Measurements from ENCODE around the gene ANKH.
A peak's percentile ranks its signal among the peaks of the same experiment; 100 is the strongest.

The ANKH gene

DNA sequence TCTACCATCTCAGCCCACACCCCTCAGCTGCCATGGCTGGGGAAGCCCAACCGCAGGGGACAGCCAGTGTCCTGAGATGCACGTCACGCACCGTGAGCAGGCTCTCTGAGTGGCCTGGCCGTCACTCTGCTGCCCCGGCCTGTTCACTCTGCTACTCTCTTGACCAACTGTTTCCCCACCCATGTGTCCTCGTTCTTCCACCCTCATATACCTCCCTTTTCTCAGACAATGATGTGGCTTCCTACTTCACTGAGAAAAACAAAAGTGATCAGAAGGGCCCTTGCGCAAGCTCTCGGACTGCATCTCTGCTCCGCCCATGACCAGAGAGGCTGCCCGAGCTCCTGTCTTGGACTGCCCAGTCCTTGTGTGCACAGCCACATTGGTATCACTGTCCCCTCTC lies 159.4 kb downstream of the ANKH start:
- H3K4me3 ChIP-seq (replicated peaks in 1 of 2; ENCODE audit: low read depth in 2 of 2, low read length in 2 of 2) = no peak overlapping the region
- TF ChIP-seq CTCF (IDR thresholded peaks at IDR 0.05; ENCODE audit: low read depth, low read length) = no peak
- no peak for DNase-seq (ENCODE audit: low read depth in 2 of 2)

DNA sequence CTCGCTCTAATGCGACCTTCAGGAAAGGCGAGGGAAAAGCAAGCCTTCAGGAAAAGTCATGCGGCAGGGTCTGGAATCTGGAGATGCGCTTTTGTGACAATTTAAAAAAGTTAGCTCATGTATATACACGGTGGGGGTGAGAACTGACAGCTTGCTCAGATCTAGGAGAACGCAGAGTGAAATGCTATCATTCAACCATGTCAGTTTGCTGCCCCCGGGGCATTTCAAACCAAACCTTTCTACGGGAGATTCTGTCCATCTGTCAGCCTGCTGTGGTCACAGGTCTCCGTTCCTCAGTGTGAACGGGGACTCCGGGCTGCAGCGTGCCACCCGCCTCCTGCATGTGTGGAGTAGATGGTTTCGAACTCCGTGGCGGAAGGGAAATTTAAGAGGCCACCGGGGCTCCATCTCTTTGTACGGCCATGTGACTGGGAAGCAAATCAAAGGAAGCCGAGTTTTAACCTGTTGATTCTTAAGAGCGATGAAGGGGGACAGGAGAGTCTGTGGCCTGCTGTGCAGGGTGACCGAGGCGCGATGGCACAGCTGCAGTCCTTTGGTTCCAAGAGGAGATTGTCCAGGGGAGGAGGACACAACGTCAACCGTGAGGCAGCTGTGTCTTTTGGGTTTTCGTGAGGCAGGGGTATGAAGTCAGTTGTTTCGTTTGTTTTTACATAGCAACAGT lies 161.1 kb downstream of the ANKH start:
- no peak for TF ChIP-seq CTCF (IDR thresholded peaks at IDR 0.05; ENCODE audit: low read depth, low read length)

GRCh38 chr5:14708551-14708950 lies 163.0 kb downstream of the ANKH start:
- TF ChIP-seq CTCF (IDR thresholded peaks at IDR 0.05; ENCODE audit: low read depth, low read length) = no peak
- no peak overlapping the region for H3K4me3 ChIP-seq (replicated peaks in 1 of 2; ENCODE audit: low read depth in 2 of 2, low read length in 2 of 2)

More for the DNA sequence above, 161.1 kb downstream of the ANKH start:
- DNase-seq (ENCODE audit: low read depth in 2 of 2) = no peak
- no peak overlapping the region for H3K4me3 ChIP-seq (replicated peaks in 1 of 2; ENCODE audit: low read depth in 2 of 2, low read length in 2 of 2)

DNA sequence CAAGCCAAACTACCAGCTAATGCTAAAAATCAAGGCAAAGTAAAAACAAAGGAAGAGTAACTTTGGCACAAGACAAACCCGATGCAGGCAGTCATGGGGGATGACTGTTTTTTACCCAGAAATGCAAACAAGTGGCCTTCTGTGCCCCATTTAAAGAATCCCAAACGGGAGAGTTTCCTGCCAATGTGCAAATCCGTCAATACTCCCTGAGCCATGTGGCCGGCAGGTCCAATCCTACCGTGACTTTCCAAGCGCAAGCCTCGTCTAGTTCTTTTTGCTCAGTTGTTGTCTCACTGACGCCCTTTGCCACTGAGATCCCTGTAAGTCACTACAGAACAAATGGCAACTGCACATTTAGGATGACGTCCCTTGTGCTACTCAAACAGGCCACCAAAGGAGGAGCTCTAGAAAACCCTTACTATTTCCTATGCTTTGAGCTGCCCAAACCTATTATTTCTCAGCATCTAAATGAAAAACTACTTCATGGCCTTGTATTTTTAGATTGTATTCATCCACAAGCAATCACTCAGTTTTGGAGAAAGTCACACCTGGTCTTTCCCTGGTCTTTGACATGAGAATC lies 163.7 kb downstream of the ANKH start:
- no peak for TF ChIP-seq CTCF (IDR thresholded peaks at IDR 0.05; ENCODE audit: low read depth, low read length)
- no peak overlapping the region for H3K4me3 ChIP-seq (replicated peaks in 1 of 2; ENCODE audit: low read depth in 2 of 2, low read length in 2 of 2)
- DNase-seq (ENCODE audit: low read depth in 2 of 2) = no peak

More at GRCh38 chr5:14708551-14708950, 163.0 kb downstream of the ANKH start:
- no peak for DNase-seq (ENCODE audit: low read depth in 2 of 2)

DNA sequence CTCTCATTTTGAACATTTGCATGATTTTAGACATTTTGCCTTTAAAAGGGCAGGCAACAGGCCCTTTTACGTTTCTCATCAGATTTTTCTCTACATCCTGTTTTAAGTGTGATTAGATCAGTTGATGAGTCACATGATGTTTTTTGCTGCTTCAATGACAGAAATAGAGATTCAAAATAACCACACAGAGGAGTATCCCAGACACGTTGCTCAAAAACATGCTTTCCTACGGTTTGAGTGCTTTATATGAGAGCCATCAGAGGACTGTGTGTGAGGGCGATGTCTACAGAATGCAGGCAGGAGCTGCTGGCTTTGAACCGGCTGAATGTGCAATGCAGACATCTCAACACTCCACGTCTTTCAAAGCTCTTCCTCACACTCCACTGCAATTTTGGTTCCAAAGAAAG lies 165.0 kb downstream of the ANKH start:
- H3K4me3 ChIP-seq (replicated peaks in 1 of 2; ENCODE audit: low read depth in 2 of 2, low read length in 2 of 2) = no peak overlapping the region
- TF ChIP-seq CTCF (IDR thresholded peaks at IDR 0.05; ENCODE audit: low read depth, low read length) = no peak
- DNase-seq (ENCODE audit: low read depth in 2 of 2) = peak; percentile 46 to 70

GRCh38 chr5:14705556-14705955 lies 166.0 kb downstream of the ANKH start:
- no peak overlapping the region for H3K4me3 ChIP-seq (replicated peaks in 1 of 2; ENCODE audit: low read depth in 2 of 2, low read length in 2 of 2)
- no peak for TF ChIP-seq CTCF (IDR thresholded peaks at IDR 0.05; ENCODE audit: low read depth, low read length)
- DNase-seq (ENCODE audit: low read depth in 2 of 2) = no peak

Measured in cardiac fibroblast (primary cell).